GM13976 (cell line): ENCODE measurements around the gene ADRB2.

ENCODE experiments used
- DNase-seq: peaks from one replicate; pipeline ENCODE4 v3.0.0; 2012; ENCODE audit warnings: low spot score
- in situ Hi-C: fragments of 300-500 bp; cut with MboI; formaldehyde crosslinking; loops from one replicate; pipeline ENCODE4 v1.12.0; 2022; ENCODE audit warnings: low sequenced_read_pairs, mixed read lengths, inconsistent platforms; ENCODE audit not compliant: unreplicated experiment
- TF ChIP-seq, protein P1 (sequence below): IDR thresholded peaks from 2 replicates; pipeline ENCODE4 v1.5.1; 2012; ENCODE audit warnings: borderline replicate concordance, mild to moderate bottlenecking; ENCODE audit not compliant: insufficient read depth; ENCODE audit errors: extremely low read depth, missing control alignments, control extremely low read depth

The ADRB2 gene

GRCh38 chr5:148788636-148789035 lies 37.8 kb upstream of the ADRB2 start:
- in situ Hi-C loops, result no loop called here
- no peak for DNase-seq
- TF ChIP-seq, protein P1, sequence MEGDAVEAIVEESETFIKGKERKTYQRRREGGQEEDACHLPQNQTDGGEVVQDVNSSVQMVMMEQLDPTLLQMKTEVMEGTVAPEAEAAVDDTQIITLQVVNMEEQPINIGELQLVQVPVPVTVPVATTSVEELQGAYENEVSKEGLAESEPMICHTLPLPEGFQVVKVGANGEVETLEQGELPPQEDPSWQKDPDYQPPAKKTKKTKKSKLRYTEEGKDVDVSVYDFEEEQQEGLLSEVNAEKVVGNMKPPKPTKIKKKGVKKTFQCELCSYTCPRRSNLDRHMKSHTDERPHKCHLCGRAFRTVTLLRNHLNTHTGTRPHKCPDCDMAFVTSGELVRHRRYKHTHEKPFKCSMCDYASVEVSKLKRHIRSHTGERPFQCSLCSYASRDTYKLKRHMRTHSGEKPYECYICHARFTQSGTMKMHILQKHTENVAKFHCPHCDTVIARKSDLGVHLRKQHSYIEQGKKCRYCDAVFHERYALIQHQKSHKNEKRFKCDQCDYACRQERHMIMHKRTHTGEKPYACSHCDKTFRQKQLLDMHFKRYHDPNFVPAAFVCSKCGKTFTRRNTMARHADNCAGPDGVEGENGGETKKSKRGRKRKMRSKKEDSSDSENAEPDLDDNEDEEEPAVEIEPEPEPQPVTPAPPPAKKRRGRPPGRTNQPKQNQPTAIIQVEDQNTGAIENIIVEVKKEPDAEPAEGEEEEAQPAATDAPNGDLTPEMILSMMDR, result no peak

DNA sequence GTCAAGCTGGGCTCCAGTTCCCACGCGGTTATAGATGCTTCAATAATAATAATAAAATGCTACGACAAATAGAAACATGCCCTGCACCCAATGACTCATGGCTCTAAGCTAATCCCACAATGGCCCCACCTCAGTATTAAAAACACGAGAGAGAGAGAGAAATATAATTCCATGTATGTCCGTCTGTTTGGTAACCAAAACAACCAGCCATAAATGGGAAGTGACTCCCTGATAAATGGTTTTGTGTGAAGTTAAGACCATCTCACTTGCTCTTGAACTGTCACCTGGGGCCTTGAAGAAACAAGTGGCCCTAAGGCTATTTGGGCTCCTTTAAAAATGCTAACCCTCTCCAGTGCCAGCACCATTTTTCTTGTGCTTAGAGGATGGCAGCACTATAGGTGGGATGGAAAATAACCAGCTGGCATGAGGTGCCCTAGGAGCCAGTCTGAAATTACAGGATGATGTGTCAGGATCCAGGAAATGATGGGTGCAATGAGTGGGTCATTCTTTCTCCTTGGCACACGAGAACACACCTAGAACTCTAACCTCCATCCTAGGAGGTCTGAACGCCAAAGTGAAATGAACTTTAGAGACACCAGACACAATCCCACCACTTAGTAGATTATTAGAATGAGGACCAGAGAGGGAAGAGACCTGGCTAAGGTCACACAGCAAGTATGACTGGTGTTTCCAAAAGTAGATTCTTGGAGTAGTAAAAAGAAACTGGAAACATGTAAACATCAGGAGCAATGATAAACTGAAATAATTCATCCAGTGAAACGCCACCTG lies 35.7 kb upstream of the ADRB2 start:
- no peak for DNase-seq
- in situ Hi-C loops, result no loop called here
- TF ChIP-seq, protein P1, result no peak

- DNase-seq, result peak; percentile 25
- in situ Hi-C loops, result no loop called here
- TF ChIP-seq, protein P1, result no peak
These were observed 35.1 kb upstream of the ADRB2 start for GRCh38 chr5:148791334-148791667.

DNA sequence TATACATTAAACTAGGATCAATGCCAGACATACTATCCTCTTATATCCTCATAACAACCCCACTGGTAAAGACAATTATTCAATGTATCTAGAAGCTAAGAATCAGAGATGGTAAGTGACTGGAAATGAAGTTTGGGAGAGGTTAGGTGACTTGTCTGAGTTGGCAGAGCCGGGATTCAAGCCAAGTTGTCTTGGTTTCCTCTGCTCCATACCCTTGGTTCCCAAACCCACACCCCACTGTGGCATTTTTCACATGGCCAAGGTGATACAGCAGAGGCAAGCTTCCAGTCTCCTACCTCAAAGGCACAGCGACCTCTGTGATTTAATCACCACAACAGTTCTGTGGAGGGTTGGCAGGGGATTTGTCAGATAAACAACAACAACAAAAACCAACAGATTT lies 34.7 kb upstream of the ADRB2 start:
- TF ChIP-seq, protein P1, result no peak
- in situ Hi-C loops, result no loop called here

DNA sequence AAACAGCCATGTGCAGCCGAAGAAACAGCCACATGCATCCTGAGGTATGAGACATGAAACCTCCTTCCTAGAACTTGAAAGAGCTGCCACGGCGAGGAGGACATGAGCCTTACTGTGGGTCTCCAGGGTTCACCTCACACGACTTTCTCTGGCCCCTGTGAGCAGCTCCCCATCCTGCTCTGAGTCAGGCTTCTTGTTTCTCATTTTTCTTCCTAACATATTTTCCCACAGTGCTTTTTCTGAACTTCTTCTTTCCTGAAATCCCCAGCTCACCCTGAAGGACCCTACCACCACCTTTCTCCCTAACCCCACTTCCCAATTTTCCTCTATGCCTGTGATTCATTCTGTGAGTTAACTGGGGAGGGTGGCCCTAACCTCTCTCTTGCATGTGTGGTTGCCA lies 33.7 kb upstream of the ADRB2 start:
- DNase-seq, result no peak
- in situ Hi-C loops, result no loop called here
- TF ChIP-seq, protein P1, result no peak

More for the DNA sequence above, 34.7 kb upstream of the ADRB2 start:
- DNase-seq, result no peak

DNA sequence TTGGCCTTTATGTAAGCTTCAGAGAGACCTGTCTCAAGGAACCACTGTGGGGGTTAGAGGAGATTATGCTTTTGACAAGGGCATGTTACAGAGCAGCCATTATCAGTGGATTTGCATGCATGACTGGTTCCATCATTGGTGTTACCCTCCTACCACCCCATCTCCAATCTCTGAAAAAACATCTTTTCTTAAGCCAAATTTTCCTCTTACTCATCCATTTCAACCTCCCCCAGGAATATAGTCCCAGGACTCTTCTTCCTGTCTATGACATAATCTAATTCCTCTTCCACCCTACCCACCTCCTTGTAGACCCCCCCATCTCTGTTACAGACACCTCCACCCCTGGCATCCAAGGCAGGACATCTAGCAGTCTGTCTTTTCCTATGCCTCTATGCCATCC lies 33.1 kb upstream of the ADRB2 start:
- in situ Hi-C loops, result no loop called here
- DNase-seq, result no peak
- TF ChIP-seq, protein P1, result no peak
